ENCODE data around the gene APOL2. TPM values are rescaled to one million over a fixed set of nuclear protein-coding genes. Genes with fewer than 3 reads are reported as not detected.

Gene APOL2
- total RNA-seq, 1 donor from 2014 or later, result 12.8 TPM

DNA sequence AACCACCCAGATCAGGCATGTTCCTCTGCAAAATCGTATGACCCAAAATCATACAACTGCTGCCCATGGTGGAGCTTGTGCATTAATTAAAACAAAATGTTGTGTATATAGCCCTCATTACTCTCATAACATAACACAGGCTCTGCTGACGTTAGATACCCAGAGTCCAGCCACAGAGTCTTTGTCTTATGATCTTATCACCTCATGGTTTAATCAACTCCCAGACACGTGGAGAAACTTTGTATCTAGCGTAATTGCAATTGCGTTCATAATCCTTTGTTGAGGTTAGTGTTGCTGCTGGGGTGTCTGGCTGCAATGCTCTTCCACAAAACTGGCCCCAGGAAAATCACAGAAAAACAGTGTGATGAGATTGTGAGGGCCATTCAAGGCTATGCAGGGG lies 8.6 kb upstream of the APOL2 start:
- H4K20me1 ChIP-seq (ENCODE audit: low read depth), result no peaks in the 10 kb centered on the region
- H2AFZ ChIP-seq (replicated peaks), result no peak overlapping the region
- H3K36me3 ChIP-seq, result no peaks in the 10 kb centered on the region
- no peak for TF ChIP-seq EZH2 (IDR thresholded peaks at IDR 0.05)
- TF ChIP-seq EZH2phosphoT487 (IDR thresholded peaks at IDR 0.05), result no peak
- TF ChIP-seq, protein P1, sequence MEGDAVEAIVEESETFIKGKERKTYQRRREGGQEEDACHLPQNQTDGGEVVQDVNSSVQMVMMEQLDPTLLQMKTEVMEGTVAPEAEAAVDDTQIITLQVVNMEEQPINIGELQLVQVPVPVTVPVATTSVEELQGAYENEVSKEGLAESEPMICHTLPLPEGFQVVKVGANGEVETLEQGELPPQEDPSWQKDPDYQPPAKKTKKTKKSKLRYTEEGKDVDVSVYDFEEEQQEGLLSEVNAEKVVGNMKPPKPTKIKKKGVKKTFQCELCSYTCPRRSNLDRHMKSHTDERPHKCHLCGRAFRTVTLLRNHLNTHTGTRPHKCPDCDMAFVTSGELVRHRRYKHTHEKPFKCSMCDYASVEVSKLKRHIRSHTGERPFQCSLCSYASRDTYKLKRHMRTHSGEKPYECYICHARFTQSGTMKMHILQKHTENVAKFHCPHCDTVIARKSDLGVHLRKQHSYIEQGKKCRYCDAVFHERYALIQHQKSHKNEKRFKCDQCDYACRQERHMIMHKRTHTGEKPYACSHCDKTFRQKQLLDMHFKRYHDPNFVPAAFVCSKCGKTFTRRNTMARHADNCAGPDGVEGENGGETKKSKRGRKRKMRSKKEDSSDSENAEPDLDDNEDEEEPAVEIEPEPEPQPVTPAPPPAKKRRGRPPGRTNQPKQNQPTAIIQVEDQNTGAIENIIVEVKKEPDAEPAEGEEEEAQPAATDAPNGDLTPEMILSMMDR (IDR thresholded peaks at IDR 0.05), result no peak
- Mint-ChIP-seq H3K27me3 (ENCODE audit: insufficient read depth, low read depth) (peaks cover 5% of the 10 kb centered on the region), H3K4me3 (no peak overlapping the region), H3K27ac (no peak overlapping the region), H3K36me3 (peaks cover 2% of the 10 kb centered on the region), H3K4me1 (peaks cover 4% of the 10 kb centered on the region), H3K9me3 (peaks cover 37% of the 10 kb centered on the region)
- H3K4me2 ChIP-seq, result no peak overlapping the region
- H3K27me3 ChIP-seq, result no peaks in the 10 kb centered on the region
- no peaks in the 10 kb centered on the region for H3F3A ChIP-seq (ENCODE audit: low read depth)
- H3K4me1 ChIP-seq, result peaks cover 6% of the 10 kb centered on the region
- H3K4me3 ChIP-seq, result no peak overlapping the region
- H3K27ac ChIP-seq, result no peak overlapping the region
- DNase-seq (ENCODE audit: low spot score), result no peak
- no peaks in the 10 kb centered on the region for H3K79me2 ChIP-seq (ENCODE audit: low read depth)
- no peak overlapping the region for H3K9ac ChIP-seq
- H3K9me3 ChIP-seq (ENCODE audit: low read depth), result peaks cover 8% of the 10 kb centered on the region

DNA sequence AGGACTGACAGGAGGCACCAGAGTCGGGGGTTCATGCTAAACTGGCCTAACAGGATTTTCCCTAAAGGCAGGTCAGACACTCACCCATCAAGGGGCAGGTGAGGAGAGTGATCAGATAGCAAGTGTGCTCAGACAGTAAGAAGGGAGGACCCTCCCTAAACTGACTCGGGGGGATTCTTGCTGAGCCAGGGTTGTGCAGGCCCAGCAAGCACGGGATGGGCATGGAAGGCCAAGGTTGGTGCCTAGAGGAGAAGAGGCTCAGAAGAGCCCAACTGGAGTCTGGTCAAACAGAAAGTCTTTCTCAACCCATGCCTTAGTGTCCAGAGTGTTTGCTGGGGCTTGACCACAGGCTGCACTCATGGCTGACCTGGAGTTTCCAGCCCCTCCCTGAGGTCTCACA lies 7.4 kb upstream of the APOL2 start:
- H3K4me3 ChIP-seq, result no peak overlapping the region
- DNase-seq (ENCODE audit: low spot score), result no peak

DNA sequence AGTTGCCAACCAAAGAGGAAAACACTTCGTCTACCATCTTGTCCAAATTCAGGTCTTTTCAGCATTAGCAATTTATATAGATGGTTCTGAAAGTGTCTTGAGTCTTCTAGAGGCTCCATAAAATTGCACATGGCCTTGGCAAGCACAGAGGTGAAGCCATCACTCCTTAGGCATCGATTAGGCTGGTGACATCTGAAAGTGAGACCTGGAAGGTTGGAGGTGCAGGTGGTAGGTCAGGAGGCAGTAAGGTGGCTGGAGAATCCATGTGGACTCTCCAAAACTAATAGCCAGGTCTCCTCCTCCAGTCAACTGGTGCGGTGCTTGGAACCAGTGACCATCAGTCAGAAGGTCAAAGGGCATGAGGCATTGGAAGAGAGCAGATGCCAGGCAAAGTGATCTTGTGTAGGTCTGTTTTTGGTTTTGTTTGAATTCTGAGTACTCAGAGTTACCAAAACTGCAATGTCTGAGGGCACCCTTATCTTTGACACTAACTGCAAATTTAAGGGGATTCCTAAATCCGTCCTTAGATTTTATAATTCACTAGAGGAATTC lies 6.6 kb upstream of the APOL2 start:
- DNase-seq (ENCODE audit: low spot score), result no peak
- TF ChIP-seq EZH2phosphoT487 (IDR thresholded peaks at IDR 0.05) (no peak), EZH2 (IDR thresholded peaks at IDR 0.05) (no peak)
- TF ChIP-seq, protein P1 (IDR thresholded peaks at IDR 0.05), result no peak
- H3K9me3 Mint-ChIP-seq, result peaks cover 47% of the 10 kb centered on the region
- H3K4me1 Mint-ChIP-seq, result no peaks in the 10 kb centered on the region
- Histone ChIP-seq H3K79me2 (ENCODE audit: low read depth) (no peaks in the 10 kb centered on the region), H3K27me3 (no peaks in the 10 kb centered on the region), H3K9ac (no peak overlapping the region), H4K20me1 (ENCODE audit: low read depth) (no peaks in the 10 kb centered on the region), H3K9me3 (ENCODE audit: low read depth) (peaks cover 8% of the 10 kb centered on the region), H3F3A (ENCODE audit: low read depth) (no peaks in the 10 kb centered on the region), H3K27ac (no peak overlapping the region), H3K4me1 (no peaks in the 10 kb centered on the region), H2AFZ (replicated peaks) (no peak overlapping the region), H3K4me2 (no peak overlapping the region), H3K4me3 (no peak overlapping the region), H3K36me3 (no peaks in the 10 kb centered on the region)
- peaks cover 6% of the 10 kb centered on the region for H3K36me3 Mint-ChIP-seq
- H3K27me3 Mint-ChIP-seq (ENCODE audit: insufficient read depth, low read depth), result peaks cover 5% of the 10 kb centered on the region
- no peak overlapping the region for H3K4me3 Mint-ChIP-seq
- no peak overlapping the region for H3K27ac Mint-ChIP-seq

More for the DNA sequence above, 7.4 kb upstream of the APOL2 start:
- Histone ChIP-seq H3K36me3 (no peaks in the 10 kb centered on the region), H3K27me3 (no peaks in the 10 kb centered on the region), H3F3A (ENCODE audit: low read depth) (no peaks in the 10 kb centered on the region), H3K27ac (no peak overlapping the region), H3K9ac (no peak overlapping the region), H2AFZ (replicated peaks) (no peak overlapping the region), H3K4me1 (peaks cover 6% of the 10 kb centered on the region), H3K4me2 (no peak overlapping the region), H3K9me3 (ENCODE audit: low read depth) (peaks cover 8% of the 10 kb centered on the region), H3K79me2 (ENCODE audit: low read depth) (no peaks in the 10 kb centered on the region), H4K20me1 (ENCODE audit: low read depth) (no peaks in the 10 kb centered on the region)
- no peaks in the 10 kb centered on the region for H3K4me1 Mint-ChIP-seq
- H3K27me3 Mint-ChIP-seq (ENCODE audit: insufficient read depth, low read depth), result peaks cover 5% of the 10 kb centered on the region
- peaks cover 6% of the 10 kb centered on the region for H3K36me3 Mint-ChIP-seq
- no peak overlapping the region for H3K4me3 Mint-ChIP-seq
- peaks cover 47% of the 10 kb centered on the region for H3K9me3 Mint-ChIP-seq
- peak overlapping the region; percentile 29 for H3K27ac Mint-ChIP-seq
- TF ChIP-seq, protein P1 (IDR thresholded peaks at IDR 0.05), result no peak
- TF ChIP-seq EZH2phosphoT487 (IDR thresholded peaks at IDR 0.05) (no peak), EZH2 (IDR thresholded peaks at IDR 0.05) (no peak)

Data from neural progenitor cell (in vitro differentiated cells).